SK-N-SH (cell line): Measurements from ENCODE around the gene CACNA2D1. TPM values are rescaled to one million over a fixed set of nuclear protein-coding genes. Genes with fewer than 3 reads are reported as not detected.

Experiments used
- CTCF ChIA-PET: fragments of 300-600, 350-600 bp; formaldehyde crosslinking; extraction: SDS; loops from one replicate; lab custom pipeline; 2021; lab: Yijun Ruan, JAX
- POLR2A ChIA-PET: fragments of 350-600 bp; sonication (Branson Sonifier 250); formaldehyde crosslinking; extraction: SDS; loops from one replicate; lab custom pipeline; 2020; ENCODE audit warnings: antibody characterized with exemption, inconsistent platforms; lab: Yijun Ruan, JAX
- DNase-seq: peaks from one replicate; pipeline ENCODE4 v3.0.0; 2012
- H2AFZ ChIP-seq: fragments of 200-600 bp; sonication (generic); 2 replicates; pipeline ENCODE4 v1.8.1; 2016; ENCODE audit warnings: antibody characterized with exemption, mild to moderate bottlenecking, low read depth
- H3F3A ChIP-seq: fragments of 200-600 bp; sonication (generic); replicated peaks from 2 replicates; pipeline ENCODE3; 2016; ENCODE audit warnings: antibody characterized with exemption, mild to moderate bottlenecking; ENCODE audit not compliant: insufficient read depth
- H3K27ac ChIP-seq, 2 experiments: fragments of 200-500 bp in 1 of 2; fragments of 200-600 bp in 1 of 2; sonication (Bioruptor generic) in 1 of 2; sonication (generic), shearing (Covaris generic) in 1 of 2; 2 replicates each; pipeline versions ENCODE4 v1.5.1 to v1.6.1; 2014 to 2016; ENCODE audit warnings: low read depth in 2 of 2, inconsistent platforms in 1 of 2, low read length in 1 of 2, mild to moderate bottlenecking in 1 of 2, mixed read lengths in 1 of 2
- H3K27me3 ChIP-seq: fragments of 200-600 bp; sonication (generic), shearing (Covaris generic); 2 replicates; pipeline ENCODE4 v1.6.1; 2016; ENCODE audit warnings: mixed run types; ENCODE audit not compliant: insufficient read depth
- H3K36me3 ChIP-seq, 2 experiments: fragments of 200-500 bp in 1 of 2; fragments of 200-600 bp in 1 of 2; sonication (Bioruptor generic) in 1 of 2; sonication (generic) in 1 of 2; replicated peaks in 1 of 2; 2 replicates each; pipeline versions ENCODE3 to v1.5.1; 2014 to 2016; ENCODE audit warnings: low read length in 1 of 2, mild to moderate bottlenecking in 1 of 2; ENCODE audit not compliant: insufficient read depth in 2 of 2, control insufficient read depth in 1 of 2
- H3K4me1 ChIP-seq, 2 experiments: fragments of 200-500 bp in 1 of 2; fragments of 200-600 bp in 1 of 2; sonication (Bioruptor generic) in 1 of 2; sonication (generic), shearing (Covaris generic) in 1 of 2; 2 replicates each; pipeline versions ENCODE4 v1.5.1 to v1.6.1; 2014 to 2016; ENCODE audit warnings: low read depth in 1 of 2, low read length in 1 of 2, mixed run types in 1 of 2; ENCODE audit not compliant: insufficient read depth in 2 of 2, control insufficient read depth in 1 of 2
- H3K4me2 ChIP-seq: fragments of 200-600 bp; sonication (generic), shearing (Covaris generic); 2 replicates; pipeline ENCODE4 v1.6.1; 2017; ENCODE audit warnings: mixed run types
- H3K4me3 ChIP-seq, 2 experiments: fragments of 200-500 bp in 1 of 2; fragments of 200-600 bp in 1 of 2; sonication (Bioruptor generic) in 1 of 2; sonication (generic), shearing (Covaris generic) in 1 of 2; 2 replicates each; pipeline versions ENCODE4 v1.5.1 to v1.8.1; 2014 to 2016; ENCODE audit warnings: low read depth in 2 of 2, inconsistent platforms in 1 of 2, low read length in 1 of 2, mild to moderate bottlenecking in 1 of 2, mixed read lengths in 1 of 2, moderate library complexity in 1 of 2
- H3K79me2 ChIP-seq: fragments of 200-600 bp; sonication (generic); 2 replicates; pipeline ENCODE4 v1.8.1; 2017; ENCODE audit warnings: mild to moderate bottlenecking; ENCODE audit not compliant: insufficient read depth
- H3K9ac ChIP-seq: fragments of 200-600 bp; sonication (generic); 2 replicates; pipeline ENCODE4 v1.6.1; 2017; ENCODE audit warnings: mixed run types
- H3K9me2 ChIP-seq: fragments of 200-600 bp; sonication (generic); 2 replicates; pipeline ENCODE4 v1.6.1; 2017; ENCODE audit warnings: mixed run types
- H3K9me3 ChIP-seq: fragments of 200-600 bp; sonication (generic); 2 replicates; pipeline ENCODE4 v1.6.1; 2017; ENCODE audit warnings: mixed run types, mild to moderate bottlenecking, moderate library complexity
- H4K20me1 ChIP-seq: fragments of 200-600 bp; sonication (generic); 2 replicates; pipeline ENCODE4 v1.6.1; 2017; ENCODE audit warnings: mild to moderate bottlenecking, mixed run types; ENCODE audit not compliant: insufficient read depth
- FOSL2 ChIP-seq: IDR thresholded peaks from 2 replicates; pipeline ENCODE4 v1.4.0; 2012; ENCODE audit warnings: low read depth, mild to moderate bottlenecking, moderate library complexity, borderline replicate concordance
- FOXM1 ChIP-seq: IDR thresholded peaks from 2 replicates; pipeline ENCODE4 v1.4.0; 2012; ENCODE audit warnings: low read depth, mild to moderate bottlenecking
- MEF2A ChIP-seq: IDR thresholded peaks from 2 replicates; pipeline ENCODE4 v1.4.0; 2012; ENCODE audit warnings: low read depth, borderline replicate concordance
- RCOR1 ChIP-seq: fragments of 150-350 bp; IDR thresholded peaks from 2 replicates; pipeline ENCODE4 v1.6.1; 2017; ENCODE audit warnings: antibody characterized with exemption, low read length
- RFX5 ChIP-seq: IDR thresholded peaks from 2 replicates; pipeline ENCODE4 v1.6.1; 2012; ENCODE audit warnings: mild to moderate bottlenecking, improper control_type of control experiment, low read length
- SIN3A ChIP-seq: IDR thresholded peaks from 2 replicates; pipeline ENCODE4 v1.6.1; 2012; ENCODE audit warnings: low read depth, mild to moderate bottlenecking, low read length, moderate library complexity, borderline replicate concordance
- ZBTB33 ChIP-seq: IDR thresholded peaks from 2 replicates; pipeline ENCODE4 v1.4.0; 2012; ENCODE audit warnings: low read depth, borderline replicate concordance
- WGBS: methylation state at CpG from one replicate; pipeline ENCODE4 v1.1.6; 2017; ENCODE audit warnings: low lambda C conversion rate; 5-methylcytosine and 5-hydroxymethylcytosine counted together
- polyA plus RNA-seq, 3 experiments: library from polyadenylated mRNA; depleted of rRNA; stranded (reverse); fragments of >200 nt; gene quantifications; 2 replicates each; pipeline ENCODE4 v1.2.3, GENCODE V29; 2012
- TF ChIP-seq, protein P1 (sequence below): fragments of 150-350 bp; IDR thresholded peaks from 2 replicates; pipeline ENCODE4 v1.6.1; 2017; ENCODE audit warnings: antibody characterized with exemption, low read length, low read depth, borderline replicate concordance
- TF ChIP-seq, protein P2 (sequence below): IDR thresholded peaks from 2 replicates; pipeline ENCODE4 v1.6.1; 2012; ENCODE audit warnings: mild to moderate bottlenecking, low read depth, low read length, moderate library complexity
- TF ChIP-seq, protein P3 (sequence below): fragments of 200-600 bp; sonication (generic); IDR thresholded peaks from 2 replicates; pipeline ENCODE4 v1.6.1; 2017; ENCODE audit warnings: antibody characterized with exemption, mild to moderate bottlenecking, moderate library complexity

Gene CACNA2D1
- polyA plus RNA-seq, 1 of the 3 experiments (the other 2 are of a cell fraction) = 3.4 TPM

- TF ChIP-seq ZBTB33 = no peak
- TF ChIP-seq, protein P1, sequence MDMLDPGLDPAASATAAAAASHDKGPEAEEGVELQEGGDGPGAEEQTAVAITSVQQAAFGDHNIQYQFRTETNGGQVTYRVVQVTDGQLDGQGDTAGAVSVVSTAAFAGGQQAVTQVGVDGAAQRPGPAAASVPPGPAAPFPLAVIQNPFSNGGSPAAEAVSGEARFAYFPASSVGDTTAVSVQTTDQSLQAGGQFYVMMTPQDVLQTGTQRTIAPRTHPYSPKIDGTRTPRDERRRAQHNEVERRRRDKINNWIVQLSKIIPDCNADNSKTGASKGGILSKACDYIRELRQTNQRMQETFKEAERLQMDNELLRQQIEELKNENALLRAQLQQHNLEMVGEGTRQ = no peak
- TF ChIP-seq, protein P2, sequence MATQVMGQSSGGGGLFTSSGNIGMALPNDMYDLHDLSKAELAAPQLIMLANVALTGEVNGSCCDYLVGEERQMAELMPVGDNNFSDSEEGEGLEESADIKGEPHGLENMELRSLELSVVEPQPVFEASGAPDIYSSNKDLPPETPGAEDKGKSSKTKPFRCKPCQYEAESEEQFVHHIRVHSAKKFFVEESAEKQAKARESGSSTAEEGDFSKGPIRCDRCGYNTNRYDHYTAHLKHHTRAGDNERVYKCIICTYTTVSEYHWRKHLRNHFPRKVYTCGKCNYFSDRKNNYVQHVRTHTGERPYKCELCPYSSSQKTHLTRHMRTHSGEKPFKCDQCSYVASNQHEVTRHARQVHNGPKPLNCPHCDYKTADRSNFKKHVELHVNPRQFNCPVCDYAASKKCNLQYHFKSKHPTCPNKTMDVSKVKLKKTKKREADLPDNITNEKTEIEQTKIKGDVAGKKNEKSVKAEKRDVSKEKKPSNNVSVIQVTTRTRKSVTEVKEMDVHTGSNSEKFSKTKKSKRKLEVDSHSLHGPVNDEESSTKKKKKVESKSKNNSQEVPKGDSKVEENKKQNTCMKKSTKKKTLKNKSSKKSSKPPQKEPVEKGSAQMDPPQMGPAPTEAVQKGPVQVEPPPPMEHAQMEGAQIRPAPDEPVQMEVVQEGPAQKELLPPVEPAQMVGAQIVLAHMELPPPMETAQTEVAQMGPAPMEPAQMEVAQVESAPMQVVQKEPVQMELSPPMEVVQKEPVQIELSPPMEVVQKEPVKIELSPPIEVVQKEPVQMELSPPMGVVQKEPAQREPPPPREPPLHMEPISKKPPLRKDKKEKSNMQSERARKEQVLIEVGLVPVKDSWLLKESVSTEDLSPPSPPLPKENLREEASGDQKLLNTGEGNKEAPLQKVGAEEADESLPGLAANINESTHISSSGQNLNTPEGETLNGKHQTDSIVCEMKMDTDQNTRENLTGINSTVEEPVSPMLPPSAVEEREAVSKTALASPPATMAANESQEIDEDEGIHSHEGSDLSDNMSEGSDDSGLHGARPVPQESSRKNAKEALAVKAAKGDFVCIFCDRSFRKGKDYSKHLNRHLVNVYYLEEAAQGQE = no peak
- TF ChIP-seq FOSL2 = no peak
- TF ChIP-seq RFX5 = no peak
- TF ChIP-seq, protein P3, sequence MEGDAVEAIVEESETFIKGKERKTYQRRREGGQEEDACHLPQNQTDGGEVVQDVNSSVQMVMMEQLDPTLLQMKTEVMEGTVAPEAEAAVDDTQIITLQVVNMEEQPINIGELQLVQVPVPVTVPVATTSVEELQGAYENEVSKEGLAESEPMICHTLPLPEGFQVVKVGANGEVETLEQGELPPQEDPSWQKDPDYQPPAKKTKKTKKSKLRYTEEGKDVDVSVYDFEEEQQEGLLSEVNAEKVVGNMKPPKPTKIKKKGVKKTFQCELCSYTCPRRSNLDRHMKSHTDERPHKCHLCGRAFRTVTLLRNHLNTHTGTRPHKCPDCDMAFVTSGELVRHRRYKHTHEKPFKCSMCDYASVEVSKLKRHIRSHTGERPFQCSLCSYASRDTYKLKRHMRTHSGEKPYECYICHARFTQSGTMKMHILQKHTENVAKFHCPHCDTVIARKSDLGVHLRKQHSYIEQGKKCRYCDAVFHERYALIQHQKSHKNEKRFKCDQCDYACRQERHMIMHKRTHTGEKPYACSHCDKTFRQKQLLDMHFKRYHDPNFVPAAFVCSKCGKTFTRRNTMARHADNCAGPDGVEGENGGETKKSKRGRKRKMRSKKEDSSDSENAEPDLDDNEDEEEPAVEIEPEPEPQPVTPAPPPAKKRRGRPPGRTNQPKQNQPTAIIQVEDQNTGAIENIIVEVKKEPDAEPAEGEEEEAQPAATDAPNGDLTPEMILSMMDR = no peak
- no peak for TF ChIP-seq SIN3A
These were observed 186.4 kb downstream of the CACNA2D1 start (continued) for GRCh38 chr7:82257118-82257695.

DNA sequence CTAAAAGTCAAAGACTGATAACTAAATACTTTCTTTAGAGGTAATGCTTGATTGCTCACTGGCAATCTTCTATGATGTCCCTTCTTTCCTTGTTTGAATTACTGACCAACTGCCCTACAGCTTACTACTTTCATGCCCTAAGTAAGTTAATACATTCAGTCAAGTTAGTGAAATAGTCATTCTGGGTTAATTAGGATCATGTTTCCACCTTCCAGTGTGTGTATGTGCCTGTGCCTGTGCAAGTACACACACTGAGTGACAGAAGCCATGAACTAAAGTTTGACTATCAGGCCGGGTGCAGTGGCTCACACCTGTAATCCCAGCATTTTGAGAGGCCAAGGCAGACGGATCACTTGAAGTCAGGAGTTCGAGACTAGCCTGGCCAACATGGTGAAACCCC is 187.9 kb downstream of the CACNA2D1 start:
- Histone ChIP-seq H3K9me3 (no peaks in the 10 kb centered on the region), H3K79me2 (no peaks in the 10 kb centered on the region), H3K36me3 (no peaks in the 10 kb centered on the region), H3F3A (no peaks in the 10 kb centered on the region), H3K4me2 (no peak overlapping the region), H3K9me2 (no peaks in the 10 kb centered on the region), H3K9ac (no peak overlapping the region), H3K27me3 (no peaks in the 10 kb centered on the region), H3K27ac (no peak overlapping the region), H2AFZ (no peak overlapping the region), H3K4me3 (no peak overlapping the region), H3K4me1 (peaks cover 9 to 24% of the 10 kb centered on the region in 2 experiments; a peak in 3 of 4 replicates), H4K20me1 (no peaks in the 10 kb centered on the region)
- WGBS = 98% methylated on average over 3 of the region's 3 CpGs
- no peak for DNase-seq
- POLR2A ChIA-PET = no interaction called here
- CTCF ChIA-PET = interaction anchor here (1.3 kb wide), 1 partner anchor 17 kb away, joined by 4 read pairs; no protein-coding TSS in a partner anchor
- TF ChIP-seq RCOR1 (no peak), MEF2A (no peak), FOXM1 (no peak)
